ENCODE measurements around the gene TNFRSF18.
A peak's percentile ranks its signal among the peaks of the same experiment; 100 is the strongest.

The TNFRSF18 gene

DNA sequence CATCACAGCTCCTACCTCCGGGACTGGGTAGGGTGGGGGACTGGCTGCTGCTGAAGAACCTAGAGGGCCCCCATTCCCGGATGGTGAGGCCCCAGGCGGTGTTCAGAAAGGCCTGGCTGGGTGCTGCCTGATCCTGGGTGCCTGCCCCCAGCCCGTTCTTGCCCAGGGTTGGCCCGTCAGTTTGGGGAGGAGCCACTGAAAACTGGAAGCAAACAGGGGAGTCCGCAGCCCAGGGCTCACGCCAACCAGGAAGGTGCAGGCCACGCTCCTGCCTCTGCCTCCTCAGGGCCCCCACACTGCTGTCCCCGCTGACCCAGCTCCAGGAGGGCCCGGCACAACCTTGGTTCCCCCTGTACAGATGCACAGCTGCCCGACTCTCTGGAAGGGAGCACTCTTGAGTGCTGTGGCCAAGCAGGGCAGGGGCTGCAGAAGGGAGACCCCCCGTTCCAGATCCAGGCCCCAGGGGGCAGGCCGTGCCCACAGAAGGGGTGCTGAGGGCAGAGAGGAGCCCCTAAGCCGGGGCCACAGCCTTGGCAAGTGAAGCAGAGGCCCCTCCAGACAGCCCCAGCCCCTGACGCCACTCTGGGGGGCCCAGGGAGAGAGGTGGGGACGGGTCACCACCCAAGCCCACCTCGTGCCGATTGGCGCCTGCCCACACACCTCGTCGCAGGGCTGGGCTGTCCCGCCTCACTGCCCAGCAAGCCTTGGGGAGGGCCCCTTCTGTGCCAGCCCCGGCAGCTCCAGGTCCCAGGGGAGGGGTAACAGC lies 34.6 kb upstream of the TNFRSF18 start:
- FAIRE-seq, result no peak
- no peak for DNase-seq (ENCODE audit: insufficient read length, low spot score)

GRCh38 chr1:1240348-1240732 lies 33.9 kb upstream of the TNFRSF18 start:
- FAIRE-seq (no peak), DNase-seq (ENCODE audit: insufficient read length, low spot score) (no peak)

DNA sequence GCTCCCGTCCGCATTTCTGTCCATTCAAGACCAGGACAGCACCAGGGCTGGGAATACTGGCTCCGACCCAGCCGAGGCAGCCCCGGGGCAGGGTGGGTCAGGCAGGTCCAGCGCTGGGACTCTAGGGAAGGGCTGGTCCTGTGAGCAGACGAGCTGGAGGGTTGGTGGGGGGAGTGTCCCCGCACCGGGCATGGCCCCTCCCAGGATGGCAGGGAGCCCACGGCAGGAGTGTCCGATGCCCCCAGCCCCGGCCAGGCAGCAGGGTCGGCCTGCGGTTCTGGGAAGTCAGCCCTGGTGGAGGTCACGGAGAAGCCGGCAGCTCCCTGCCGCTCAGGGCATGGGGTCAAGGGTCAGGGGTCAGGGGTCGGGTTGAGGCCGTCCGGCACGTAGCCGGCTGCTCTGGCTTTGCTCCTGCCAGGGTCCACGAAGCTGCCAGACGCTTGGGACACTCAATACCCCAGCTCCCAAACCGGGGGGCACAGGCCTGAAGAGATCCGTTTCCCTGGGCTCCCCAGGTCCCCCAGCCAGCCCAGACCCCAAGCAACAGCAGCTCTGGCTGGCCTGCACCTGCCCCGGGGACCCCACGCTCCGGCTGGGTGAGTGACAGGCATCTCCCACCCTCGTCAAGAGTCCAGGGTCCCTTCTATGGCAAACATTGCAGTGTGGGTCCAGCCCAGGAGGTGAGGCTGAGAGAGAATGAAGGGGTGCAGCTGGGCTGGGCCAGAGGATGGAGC lies 33.4 kb upstream of the TNFRSF18 start:
- DNase-seq (ENCODE audit: insufficient read length, low spot score) (no peak), FAIRE-seq (no peak)

DNA sequence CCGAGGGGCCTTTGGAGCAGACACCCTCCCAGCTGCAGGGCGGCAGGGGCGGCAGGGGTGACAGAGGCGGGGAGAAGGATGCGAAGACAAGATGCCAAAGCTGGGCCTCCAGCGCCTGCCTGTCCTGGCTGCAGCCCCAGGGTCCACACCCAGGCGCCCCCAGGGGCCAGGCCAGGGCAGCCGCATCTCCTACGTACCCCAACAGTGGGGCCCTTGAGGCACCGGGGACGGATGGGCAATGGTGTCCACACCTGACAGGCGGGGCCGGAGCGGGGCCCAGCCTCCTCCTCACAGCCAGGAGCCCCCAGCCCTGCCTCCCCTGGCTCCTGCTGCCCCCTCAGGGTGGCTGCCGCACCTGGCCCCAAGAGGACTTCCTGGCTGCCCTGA lies 32.8 kb upstream of the TNFRSF18 start:
- FAIRE-seq (no peak), DNase-seq (ENCODE audit: insufficient read length, low spot score) (no peak)

GRCh38 chr1:1238702-1239178 lies 32.3 kb upstream of the TNFRSF18 start:
- FAIRE-seq, result no peak

DNA sequence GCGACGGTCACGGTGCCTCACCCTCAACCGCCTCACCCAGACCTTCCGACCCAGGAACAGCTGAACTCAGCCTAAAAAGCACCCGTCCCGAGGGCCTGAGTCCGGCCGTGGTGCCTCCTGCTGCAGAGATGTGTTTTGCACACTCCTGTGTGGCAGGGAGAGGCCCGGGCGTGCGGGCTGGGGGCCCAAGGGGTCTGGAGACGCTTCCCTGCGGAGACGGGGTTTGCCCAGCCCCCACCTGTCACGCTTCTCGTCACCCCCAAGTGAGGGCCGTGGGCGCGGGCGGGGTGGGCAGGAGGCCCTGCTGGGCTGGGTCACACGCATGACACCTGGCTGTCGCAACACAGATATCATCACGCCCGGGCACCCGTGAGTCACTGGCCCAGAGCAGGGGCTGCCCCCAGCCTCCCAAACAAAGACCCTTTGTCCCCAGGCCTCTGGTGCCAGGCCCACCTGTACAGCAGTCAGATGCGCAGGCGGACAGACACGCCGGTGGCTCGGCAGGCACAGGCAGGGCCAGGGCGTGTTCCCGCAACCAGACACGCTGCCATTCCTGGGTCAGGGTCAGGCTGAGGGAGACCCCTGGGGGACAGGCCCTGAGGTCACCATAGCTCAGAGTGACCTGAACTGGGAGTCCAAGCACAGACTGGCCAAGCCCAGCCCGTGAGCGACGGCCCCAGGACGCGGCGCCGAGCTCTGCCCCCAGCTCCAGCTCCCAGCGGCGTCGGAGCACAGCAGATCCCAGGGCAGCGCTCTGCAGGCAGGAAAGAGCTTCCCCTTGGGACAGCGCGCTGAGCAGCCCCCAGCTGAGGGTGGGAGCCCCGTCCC lies 31.7 kb upstream of the TNFRSF18 start:
- no peak for DNase-seq (ENCODE audit: insufficient read length, low spot score)
- FAIRE-seq, result no peak

More at GRCh38 chr1:1238702-1239178, 32.3 kb upstream of the TNFRSF18 start:
- DNase-seq (ENCODE audit: insufficient read length, low spot score), result no peak

DNA sequence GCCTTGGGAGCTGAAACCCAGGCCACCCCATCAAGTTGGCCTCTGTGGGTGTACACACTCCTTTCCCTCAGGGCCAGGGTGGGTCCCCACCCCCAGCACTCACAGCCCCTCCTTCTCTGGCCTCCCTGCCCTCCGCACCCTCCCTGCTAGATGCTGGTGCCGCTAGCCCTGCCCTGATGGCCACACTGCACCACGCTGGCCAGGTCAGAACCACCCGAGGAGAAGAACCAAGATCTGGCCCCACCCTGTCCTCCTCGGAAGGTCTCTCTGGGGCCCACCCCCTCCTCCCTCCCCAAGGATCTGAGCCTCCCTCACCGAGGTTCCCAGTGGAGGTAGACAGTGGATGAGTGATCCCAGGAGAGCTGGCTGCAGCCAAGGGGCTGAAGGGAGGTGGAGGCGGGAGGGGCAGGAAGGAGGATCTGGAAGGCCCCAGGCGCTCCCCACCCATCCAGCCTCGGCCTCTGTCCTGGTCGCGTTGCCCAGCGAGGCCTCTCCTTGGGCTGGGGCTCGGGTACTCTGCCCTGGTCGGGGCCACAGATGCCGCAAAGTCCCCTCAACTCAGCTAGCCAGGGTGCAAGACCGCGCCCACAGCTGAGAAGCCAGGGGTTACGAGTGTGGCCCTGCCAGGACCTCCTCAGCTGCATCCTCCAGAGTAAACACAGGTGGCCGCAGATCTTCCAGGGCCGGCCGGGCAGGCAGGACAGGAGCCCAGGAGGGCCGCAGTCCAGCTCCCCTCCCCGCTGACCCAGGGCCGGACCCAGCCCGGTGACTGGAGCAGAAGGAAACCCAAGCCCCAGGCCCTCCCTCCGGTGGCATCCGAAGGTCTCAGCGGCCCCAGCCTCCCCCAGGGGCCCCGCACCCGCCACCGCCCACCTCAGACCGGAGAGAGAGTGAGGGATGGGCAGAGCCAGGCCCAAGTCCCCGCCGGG lies 30.8 kb upstream of the TNFRSF18 start:
- FAIRE-seq, result no peak
- DNase-seq (ENCODE audit: insufficient read length, low spot score), result no peak

GRCh38 chr1:1236176-1236763 lies 29.9 kb upstream of the TNFRSF18 start:
- FAIRE-seq (no peak), DNase-seq (ENCODE audit: insufficient read length, low spot score) (no peak)

DNA sequence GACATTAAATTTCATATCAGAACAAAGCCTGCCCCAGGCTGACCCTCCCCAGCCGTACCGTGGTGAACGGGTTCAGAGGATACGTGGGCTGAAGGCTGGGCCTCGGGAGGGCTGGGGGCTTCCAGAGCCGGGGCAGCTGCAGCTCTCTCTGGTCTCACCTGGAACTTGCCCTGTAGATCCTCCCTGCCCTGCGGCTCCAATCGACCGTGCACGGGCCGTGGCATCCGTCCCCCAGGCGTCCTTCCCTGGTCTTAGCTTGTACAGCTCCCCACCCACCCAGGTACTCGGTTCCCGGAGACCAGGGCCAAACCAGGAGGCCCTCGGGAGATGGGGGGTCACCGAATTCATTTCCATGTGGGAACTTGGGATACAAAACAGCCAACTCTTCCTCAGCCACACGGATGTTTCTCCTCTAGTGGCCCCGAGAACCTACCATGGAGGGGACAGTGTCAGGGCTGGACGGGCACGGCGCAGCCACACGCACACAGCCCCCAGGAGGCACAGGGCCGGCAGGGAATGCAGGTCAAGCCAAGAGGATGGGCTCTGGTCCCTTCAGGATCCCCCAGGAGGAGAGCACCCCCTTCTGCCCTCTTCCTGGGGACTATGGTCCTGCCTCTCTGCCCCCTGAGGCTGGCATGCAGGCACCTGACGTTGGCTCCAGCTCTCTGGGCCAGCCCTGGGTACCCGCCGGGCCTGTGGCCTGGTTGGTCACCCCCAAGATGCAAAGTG lies 28.8 kb upstream of the TNFRSF18 start:
- DNase-seq (ENCODE audit: insufficient read length, low spot score) (no peak), FAIRE-seq (no peak)

GRCh38 chr1:1234180-1234808 lies 27.9 kb upstream of the TNFRSF18 start:
- FAIRE-seq (no peak), DNase-seq (ENCODE audit: insufficient read length, low spot score) (no peak)

DNA sequence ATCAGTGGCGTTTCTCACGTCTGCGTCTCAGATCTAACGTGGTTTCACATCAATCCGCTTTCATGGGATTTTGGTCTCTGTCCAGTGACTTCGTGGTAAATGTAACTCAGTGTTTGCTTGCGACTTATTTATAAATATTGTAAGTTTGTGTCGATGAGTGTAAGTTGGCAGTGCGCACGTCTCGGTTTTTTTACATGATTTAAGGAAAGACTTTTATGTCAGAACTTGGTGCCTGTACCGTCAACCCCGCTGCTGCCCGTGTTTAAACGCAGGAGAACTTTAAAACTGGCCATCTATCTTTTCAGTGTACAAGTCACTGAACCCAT lies 27.1 kb upstream of the TNFRSF18 start:
- FAIRE-seq (no peak), DNase-seq (ENCODE audit: insufficient read length, low spot score) (no peak)

GRCh38 chr1:1232796-1233566 lies 26.6 kb upstream of the TNFRSF18 start:
- DNase-seq (ENCODE audit: insufficient read length, low spot score), result no peak
- peak; percentile 33 for FAIRE-seq

DNA sequence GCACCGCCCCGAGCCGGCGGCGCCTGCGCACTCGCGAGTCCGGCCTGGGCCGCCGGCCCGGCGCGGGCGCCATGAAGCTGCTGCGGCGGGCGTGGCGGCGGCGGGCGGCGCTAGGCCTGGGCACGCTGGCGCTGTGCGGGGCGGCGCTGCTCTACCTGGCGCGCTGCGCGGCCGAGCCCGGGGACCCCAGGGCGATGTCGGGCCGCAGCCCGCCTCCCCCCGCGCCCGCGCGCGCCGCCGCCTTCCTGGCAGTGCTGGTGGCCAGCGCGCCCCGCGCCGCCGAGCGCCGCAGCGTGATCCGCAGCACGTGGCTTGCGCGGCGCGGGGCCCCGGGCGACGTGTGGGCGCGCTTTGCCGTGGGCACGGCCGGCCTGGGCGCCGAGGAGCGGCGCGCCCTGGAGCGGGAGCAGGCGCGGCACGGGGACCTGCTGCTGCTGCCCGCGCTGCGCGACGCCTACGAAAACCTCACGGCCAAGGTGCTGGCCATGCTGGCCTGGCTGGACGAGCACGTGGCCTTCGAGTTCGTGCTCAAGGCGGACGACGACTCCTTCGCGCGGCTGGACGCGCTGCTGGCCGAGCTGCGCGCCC lies 25.9 kb upstream of the TNFRSF18 start, which contains the start of gene B3GALT6:
Gene B3GALT6, plus strand, starts transcription at position 30 of the 588 bp plus-strand sequence. Its CDS starts 42 bp downstream, at position 72.
- DNase-seq (ENCODE audit: insufficient read length, low spot score), result no peak
- no peak for FAIRE-seq

- DNase-seq (ENCODE audit: insufficient read length, low spot score), result peak; percentile 97
- FAIRE-seq, result peak; percentile 79
These were observed 25.2 kb upstream of the TNFRSF18 start, which contains the start of gene SDF4 for GRCh38 chr1:1231400-1232207. Gene SDF4 (minus strand): TSS chr1:1232001. CDS start chr1:1228772, 3,229 bp downstream.

GRCh38 chr1:1230656-1231399 lies 24.4 kb upstream of the TNFRSF18 start:
- FAIRE-seq, result peak; percentile 28
- peak; percentile 34 for DNase-seq (ENCODE audit: insufficient read length, low spot score)

- DNase-seq (ENCODE audit: insufficient read length, low spot score) (no peak), FAIRE-seq (peak; percentile 40)
These were observed 23.4 kb upstream of the TNFRSF18 start for GRCh38 chr1:1229770-1230169.

Measured in HTR-8/SVneo (cell line).